GM19328 (cell line): ENCODE data around the gene ENOX2.
"Not testable (repeated sequence)": the region's sequence is repeated elsewhere in the genome, so short reads cannot be mapped to it uniquely, and the experiment has no call there.

ENCODE experiments used
- ATAC-seq: cut with Tn5 transposase; IDR thresholded peaks from one replicate; pipeline ENCODE4 v1.9.1; 2021; ENCODE audit warnings: mild to moderate bottlenecking, moderate library complexity; ENCODE audit not compliant: unreplicated experiment

Gene ENOX2

GRCh38 chrX:130902783-130903613, at the start of gene ENOX2:
Gene ENOX2 (minus strand): TSS chrX:130903209. CDS start chrX:130703216, 199,993 bp downstream.
- ATAC-seq = peak; percentile 95

- peak; percentile 96 for ATAC-seq
Measured at GRCh38 chrX:130952266-130953043, 49.4 kb upstream of the ENOX2 start.

- ATAC-seq = no peak
Measured at GRCh38 chrX:130944230-130944629, 41.2 kb upstream of the ENOX2 start.

GRCh38 chrX:130937101-130937500, 34.1 kb upstream of the ENOX2 start:
- ATAC-seq = no peak

- no peak for ATAC-seq
Measured at GRCh38 chrX:130933358-130933757, 30.3 kb upstream of the ENOX2 start.

- ATAC-seq = not testable (repeated sequence)
Measured at GRCh38 chrX:130920405-130920804, 17.4 kb upstream of the ENOX2 start.

- ATAC-seq = not testable (repeated sequence)
Measured at GRCh38 chrX:130919676-130920075, 16.7 kb upstream of the ENOX2 start.

- not testable (repeated sequence) for ATAC-seq
Measured at GRCh38 chrX:130918498-130918897, 15.5 kb upstream of the ENOX2 start.

GRCh38 chrX:130916636-130917422, 13.8 kb upstream of the ENOX2 start:
- ATAC-seq = no peak

- ATAC-seq = no peak
Measured at GRCh38 chrX:130915302-130915701, 12.3 kb upstream of the ENOX2 start.

GRCh38 chrX:130909469-130910136, 6.6 kb upstream of the ENOX2 start:
- ATAC-seq = no peak

GRCh38 chrX:130906776-130907175, 3.8 kb upstream of the ENOX2 start:
- no peak for ATAC-seq

GRCh38 chrX:130902446-130902782, 595 bp downstream of the ENOX2 start:
- ATAC-seq = no peak

GRCh38 chrX:130896802-130897501, 6.1 kb downstream of the ENOX2 start:
- ATAC-seq = no peak

GRCh38 chrX:130896026-130896425, 7.0 kb downstream of the ENOX2 start:
- no peak for ATAC-seq

GRCh38 chrX:130895299-130895698, 7.7 kb downstream of the ENOX2 start:
- no peak for ATAC-seq

- no peak for ATAC-seq
Measured at GRCh38 chrX:130893356-130894085, 9.5 kb downstream of the ENOX2 start.

GRCh38 chrX:130887376-130887775, 15.6 kb downstream of the ENOX2 start:
- ATAC-seq = no peak

- no peak for ATAC-seq
Measured at GRCh38 chrX:130885996-130886395, 17.0 kb downstream of the ENOX2 start.
